Body of pancreas (tissue), 4 donors: ENCODE measurements around the gene CCDC3. TPM values are rescaled to one million over a fixed set of nuclear protein-coding genes. Genes with fewer than 3 reads are reported as not detected.

Experiments used
- ATAC-seq: fragments of 150-250 bp; one replicate; pipeline ENCODE4 v1.9.1; 2016
- DNase-seq, 4 donors: peaks; one replicate each; pipeline ENCODE4 v3.0.0-alpha.2; 2019
- H3K27ac ChIP-seq, 4 donors: fragments of 200-600 bp; sonication (generic); 1 replicate in 3 of 4; 2 replicates in 1 of 4; pipeline versions ENCODE4 v1.5.1 to v1.6.1; 2016 to 2019; ENCODE audit warnings: mild to moderate bottlenecking in 1 of 4, mixed read lengths in 1 of 4, moderate library complexity in 1 of 4
- H3K27me3 ChIP-seq, 2 donors: fragments of 200-600 bp; sonication (generic); one replicate each; pipeline ENCODE4 v1.6.0; 2016; ENCODE audit warnings: mild to moderate bottlenecking in 1 of 2
- H3K36me3 ChIP-seq, 2 donors: fragments of 200-600 bp; sonication (generic); replicated peaks in 1 of 2; 2 replicates each; pipeline ENCODE4 v1.5.1; 2016; ENCODE audit warnings: low read depth in 2 of 2; ENCODE audit not compliant: insufficient read depth in 1 of 2
- H3K4me1 ChIP-seq: fragments of 200-600 bp; sonication (generic); one replicate; pipeline ENCODE4 v1.6.0; 2016
- H3K4me3 ChIP-seq, 2 donors: fragments of 200-600 bp; sonication (generic); 1 replicate in 1 of 2; 2 replicates in 1 of 2; pipeline ENCODE4 v1.5.1; 2016 to 2019
- H3K9me3 ChIP-seq, 3 donors: fragments of 200-600 bp; sonication (generic); 1 replicate in 2 of 3; 2 replicates in 1 of 3; pipeline ENCODE4 v1.5.1; 2016
- POLR2A ChIP-seq, 3 donors: fragments of 450-650 bp; IDR thresholded peaks; one replicate each; pipeline ENCODE4 v1.6.1; 2016; ENCODE audit warnings: antibody characterized with exemption in 3 of 3, mild to moderate bottlenecking in 2 of 3
- WGBS, 2 donors: methylation state at CpG; one replicate each; pipeline ENCODE4 v1.1.5; 2017; 5-methylcytosine and 5-hydroxymethylcytosine counted together
- intact Hi-C: fragments of 100-400 bp; cut with DNase I; formaldehyde crosslinking; loops from one replicate; pipeline ENCODE4 v1.15.1; 2023
- total RNA-seq, 2 donors: library from RNA; depleted of rRNA; stranded (reverse); fragments of >200 nt; gene quantifications; one replicate each; pipeline ENCODE4 v1.1.0, GENCODE V29; 2016
- TF ChIP-seq, protein P1 (sequence below), 7 experiments: fragments of 450-650 bp in 4 of 7; fragments of 200-600 bp in 3 of 7; sonication (generic) in 3 of 7; IDR thresholded peaks; one replicate each; pipeline ENCODE4 v1.5.1; 2016 to 2019; ENCODE audit warnings: antibody characterized with exemption in 7 of 7

CCDC3 gene
- total RNA-seq, 2 donors from 2014 or later, result 2.1 to 17.1 TPM

DNA sequence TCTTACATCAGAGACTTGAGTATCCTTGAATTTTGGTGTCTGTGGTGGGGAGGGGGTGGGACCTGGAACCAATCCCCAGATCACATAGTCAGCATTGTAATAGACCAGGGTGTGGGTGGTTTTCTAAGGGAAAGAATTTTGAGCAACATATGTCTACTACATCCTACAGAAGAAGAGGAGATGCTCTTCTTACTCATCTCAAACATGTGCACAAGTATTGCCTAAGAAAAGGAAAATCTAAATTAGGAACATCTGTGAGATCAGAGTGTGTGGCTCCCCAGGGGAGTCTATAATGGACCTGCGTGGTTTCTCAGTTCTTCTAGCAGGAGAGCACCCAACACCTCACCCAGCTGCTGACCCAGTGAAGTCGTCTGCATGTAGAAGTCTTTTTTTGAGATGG is 148.8 kb downstream of the CCDC3 start:
- Histone ChIP-seq H3K9me3 (no peaks in the 10 kb centered on the region), H3K27me3 (no peaks in the 10 kb centered on the region), H3K27ac (no peak overlapping the region), H3K4me1 (no peaks in the 10 kb centered on the region), H3K4me3 (no peak overlapping the region), H3K36me3 (no peaks in the 10 kb centered on the region)
- 61 to 65% methylated on average over 2 of the region's 2 CpGs for WGBS, 2 donors
- no peak for TF ChIP-seq POLR2A (IDR thresholded peaks at IDR 0.05)
- TF ChIP-seq, protein P1, sequence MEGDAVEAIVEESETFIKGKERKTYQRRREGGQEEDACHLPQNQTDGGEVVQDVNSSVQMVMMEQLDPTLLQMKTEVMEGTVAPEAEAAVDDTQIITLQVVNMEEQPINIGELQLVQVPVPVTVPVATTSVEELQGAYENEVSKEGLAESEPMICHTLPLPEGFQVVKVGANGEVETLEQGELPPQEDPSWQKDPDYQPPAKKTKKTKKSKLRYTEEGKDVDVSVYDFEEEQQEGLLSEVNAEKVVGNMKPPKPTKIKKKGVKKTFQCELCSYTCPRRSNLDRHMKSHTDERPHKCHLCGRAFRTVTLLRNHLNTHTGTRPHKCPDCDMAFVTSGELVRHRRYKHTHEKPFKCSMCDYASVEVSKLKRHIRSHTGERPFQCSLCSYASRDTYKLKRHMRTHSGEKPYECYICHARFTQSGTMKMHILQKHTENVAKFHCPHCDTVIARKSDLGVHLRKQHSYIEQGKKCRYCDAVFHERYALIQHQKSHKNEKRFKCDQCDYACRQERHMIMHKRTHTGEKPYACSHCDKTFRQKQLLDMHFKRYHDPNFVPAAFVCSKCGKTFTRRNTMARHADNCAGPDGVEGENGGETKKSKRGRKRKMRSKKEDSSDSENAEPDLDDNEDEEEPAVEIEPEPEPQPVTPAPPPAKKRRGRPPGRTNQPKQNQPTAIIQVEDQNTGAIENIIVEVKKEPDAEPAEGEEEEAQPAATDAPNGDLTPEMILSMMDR (IDR thresholded peaks at IDR 0.05), result no peak
- ATAC-seq (no peak), DNase-seq (no peak)
- intact Hi-C loops, result no loop called here

DNA sequence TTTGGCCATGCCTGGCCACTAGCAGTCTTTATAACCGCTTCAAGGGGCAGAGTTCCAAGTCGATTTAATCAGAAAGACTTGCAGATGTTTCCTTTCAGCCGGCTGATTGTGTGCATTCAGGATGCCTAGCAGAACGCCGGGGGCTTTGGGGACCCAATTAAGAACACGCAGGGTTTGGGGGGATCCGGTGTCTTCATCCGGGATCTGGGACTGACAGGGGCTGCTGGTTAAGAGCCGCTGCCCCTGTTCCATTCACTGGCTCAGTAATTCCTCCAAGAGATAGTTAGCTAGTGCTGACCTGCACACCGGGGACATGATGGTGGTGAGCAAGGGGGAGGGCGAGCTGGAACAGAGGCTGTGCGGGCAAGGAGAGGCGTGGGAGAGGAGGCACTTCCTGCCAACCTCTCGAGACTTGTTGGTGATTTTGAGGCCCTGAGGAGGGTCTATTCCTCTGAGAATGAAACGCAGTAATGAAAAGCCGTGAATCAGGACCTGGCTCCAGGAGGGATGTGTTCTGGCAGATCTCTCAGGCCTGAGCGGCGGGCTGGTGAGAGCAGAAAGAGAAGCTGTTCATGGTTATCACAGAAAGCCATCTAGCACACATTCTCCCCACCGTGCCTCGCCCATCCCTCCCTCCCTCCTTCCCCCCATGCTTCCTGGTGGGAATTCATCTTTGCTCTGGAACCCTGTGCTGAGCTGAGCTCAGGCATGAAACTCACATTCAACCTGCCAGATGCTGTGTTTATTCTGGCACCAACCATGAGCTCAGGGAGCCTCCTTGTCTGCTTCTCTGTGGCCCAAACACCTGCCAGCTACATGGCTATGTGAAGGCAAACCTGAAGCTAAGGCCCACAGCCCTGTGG is 152.0 kb downstream of the CCDC3 start:
- ATAC-seq (no peak), DNase-seq (no peak)
- TF ChIP-seq, protein P1 (IDR thresholded peaks at IDR 0.05), result no peak
- no peak for TF ChIP-seq POLR2A (IDR thresholded peaks at IDR 0.05)
- Histone ChIP-seq H3K9me3 (no peaks in the 10 kb centered on the region), H3K4me1 (peaks cover 6% of the 10 kb centered on the region), H3K27me3 (no peaks in the 10 kb centered on the region), H3K36me3 (no peaks in the 10 kb centered on the region), H3K27ac (no peak overlapping the region), H3K4me3 (no peak overlapping the region)
- intact Hi-C loops, result no loop called here
- WGBS, 2 donors, result 48 to 60% methylated on average over 20 of the region's 20 CpGs

DNA sequence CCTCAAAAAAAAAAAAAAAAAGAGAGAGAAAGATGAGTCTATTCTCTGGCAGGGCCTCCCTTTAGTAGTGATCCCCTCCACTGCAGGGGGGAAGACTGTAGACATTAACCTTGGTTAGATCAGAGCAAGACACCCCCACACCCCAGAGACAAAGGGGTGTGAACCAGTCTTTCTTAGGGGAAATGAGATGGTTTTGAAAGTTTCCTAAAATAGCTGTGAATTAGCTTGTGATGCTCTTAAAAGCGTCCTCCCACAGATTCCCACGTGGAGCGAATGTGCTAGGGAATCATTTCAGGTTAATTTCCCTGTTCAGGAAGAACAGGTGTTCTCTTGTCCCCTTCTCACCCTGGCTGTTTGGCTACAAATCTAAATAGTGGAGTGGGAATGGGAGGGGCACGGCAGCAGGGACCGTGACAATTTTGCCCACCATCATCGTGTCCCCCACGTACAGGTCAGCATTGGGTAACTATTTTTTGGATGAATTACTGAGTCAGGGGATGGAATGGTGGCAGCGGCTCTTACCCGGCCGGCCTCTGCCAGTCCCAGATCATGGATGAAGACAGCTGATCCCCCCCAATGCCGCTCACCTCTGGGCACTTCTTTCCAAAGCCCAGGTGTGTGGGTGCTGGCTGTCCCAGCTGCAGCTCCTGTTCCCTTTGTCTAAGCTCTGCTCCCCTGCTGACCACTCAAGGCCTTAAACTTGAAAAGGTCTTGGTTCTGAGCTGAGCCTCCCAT is 152.9 kb downstream of the CCDC3 start:
- no peaks in the 10 kb centered on the region for H3K36me3 ChIP-seq
- no peak overlapping the region for H3K27ac ChIP-seq
- no peaks in the 10 kb centered on the region for H3K27me3 ChIP-seq
- peaks cover 8% of the 10 kb centered on the region for H3K4me1 ChIP-seq
- H3K4me3 ChIP-seq, result no peak overlapping the region
- no peaks in the 10 kb centered on the region for H3K9me3 ChIP-seq
- TF ChIP-seq, protein P1 (IDR thresholded peaks at IDR 0.05), result no peak
- no peak for TF ChIP-seq POLR2A (IDR thresholded peaks at IDR 0.05)
- DNase-seq (no peak), ATAC-seq (no peak)
- WGBS, 2 donors, result 70 to 76% methylated on average over 4 to 11 of the region's 11 CpGs
- intact Hi-C loops, result no loop called here

DNA sequence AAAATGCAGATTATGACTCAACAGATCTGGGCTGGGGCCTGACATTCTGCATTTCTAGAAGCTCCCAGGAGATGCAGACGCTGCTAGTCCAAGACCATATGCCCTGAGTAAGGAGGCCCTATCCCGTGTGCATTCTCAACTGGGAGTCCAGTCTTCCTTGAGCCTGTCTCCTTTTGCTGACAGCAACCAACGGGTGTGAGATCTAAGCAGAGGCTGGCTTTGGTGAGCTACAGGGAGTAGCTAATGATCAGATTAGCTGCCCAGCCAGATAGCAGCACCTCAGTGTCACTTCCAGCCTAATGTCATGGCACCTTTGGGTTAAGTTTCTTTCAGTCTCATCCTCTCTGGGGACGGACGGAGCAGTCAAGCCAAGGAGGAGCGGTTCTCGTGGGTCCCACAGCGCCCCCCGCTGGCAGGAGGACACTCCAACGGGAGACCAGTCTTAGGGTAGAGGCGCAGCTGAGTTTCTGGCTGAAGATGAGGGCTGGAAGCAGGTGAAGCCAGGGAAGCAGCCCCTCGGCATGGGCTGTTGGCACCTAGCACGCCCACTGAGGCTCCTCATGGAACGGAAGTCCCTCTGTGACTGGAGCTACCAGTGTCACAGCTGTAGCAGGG is 154.0 kb downstream of the CCDC3 start:
- H3K9me3 ChIP-seq, result no peaks in the 10 kb centered on the region
- H3K4me1 ChIP-seq, result peaks cover 8% of the 10 kb centered on the region
- H3K4me3 ChIP-seq, result no peak overlapping the region
- WGBS, 2 donors, result 60 to 69% methylated on average over 3 to 14 of the region's 14 CpGs
- TF ChIP-seq, protein P1 (IDR thresholded peaks at IDR 0.05), result peak in 3 of 7 experiments; percentile 6 to 17 (median 15)
- TF ChIP-seq POLR2A (IDR thresholded peaks at IDR 0.05), result no peak
- H3K36me3 ChIP-seq, result no peaks in the 10 kb centered on the region
- DNase-seq (peak in 3 of 4 donors; percentile 10 to 27 (median 19)), ATAC-seq (no peak)
- no peak overlapping the region for H3K27ac ChIP-seq
- intact Hi-C loops, result no loop called here
- H3K27me3 ChIP-seq, result no peaks in the 10 kb centered on the region
